HCT116 (cell line): ENCODE measurements around the gene PPWD1. TPM values are rescaled to one million over a fixed set of nuclear protein-coding genes. Genes with fewer than 3 reads are reported as not detected.

Source experiments
- ATAC-seq: fragments of 200-7000 bp; cut with Tn5 transposase; 2 replicates; pipeline ENCODE4 v1.9.1; 2020; ENCODE audit warnings: mild to moderate bottlenecking, moderate library complexity
- BruUV-seq: library from RNA; stranded (reverse); fragments of 400-500 nt; replicated peaks from 2 replicates; lab custom pipeline; 2021; lab: Mats Ljungman, UMichigan
- CTCF ChIA-PET: fragments of 300-600 bp; sonication (Branson Sonifier 250); formaldehyde crosslinking; loops from one replicate; lab custom pipeline; 2021; ENCODE audit warnings: antibody characterized with exemption; lab: Charles Lee
- POLR2A ChIA-PET: fragments of 300-600, 350-600 bp; sonication (Branson Sonifier 250); formaldehyde crosslinking; loops from one replicate; lab custom pipeline; 2021; ENCODE audit warnings: antibody characterized with exemption; lab: Charles Lee
- RAD21 ChIA-PET, 2 experiments: fragments of 300-600 bp; sonication (Branson Sonifier 250); formaldehyde crosslinking; loops; one replicate each; lab custom pipeline; 2023; ENCODE audit warnings: low total read pairs in 2 of 2; ENCODE audit not compliant: uncharacterized antibody in 2 of 2, unreplicated experiment in 2 of 2, low non-redundant PET in 1 of 2; lab: Charles Lee
- DNase-seq: peaks from one replicate; pipeline ENCODE4 v3.0.0-alpha.2; 2010; ENCODE audit warnings: low read depth, low spot score
- H2AFZ ChIP-seq: fragments of 200-600 bp; shearing (Covaris generic), sonication (generic); 2 replicates; pipeline ENCODE4 v1.6.1; 2017; ENCODE audit warnings: low read depth, mixed run types, mixed read lengths, antibody characterized with exemption, low read length; ENCODE audit not compliant: poor library complexity, severe bottlenecking
- H3K27ac ChIP-seq: 2 replicates; pipeline ENCODE4 v1.5.1; 2012; ENCODE audit warnings: low read depth, low read length
- H3K27me3 ChIP-seq: fragments of 200-600 bp; sonication (generic); 2 replicates; pipeline ENCODE4 v1.6.1; 2016; ENCODE audit warnings: mixed run types, low read length, mixed read lengths; ENCODE audit not compliant: insufficient read depth
- H3K36me3 ChIP-seq, 2 experiments: fragments of 200-500 bp in 1 of 2; fragments of 200-600 bp in 1 of 2; sonication (Bioruptor generic) in 1 of 2; sonication (generic) in 1 of 2; 2 replicates each; pipeline versions ENCODE4 v1.5.1 to v1.6.1; 2014 to 2016; ENCODE audit warnings: low read length in 2 of 2, inconsistent platforms in 1 of 2, mixed read lengths in 1 of 2, mixed run types in 1 of 2; ENCODE audit not compliant: insufficient read depth in 2 of 2, control insufficient read depth in 1 of 2
- H3K4me1 ChIP-seq, 2 experiments: fragments of 200-600 bp in 1 of 2; sonication (generic) in 1 of 2; 2 replicates each; pipeline versions ENCODE4 v1.5.1 to v1.6.1; 2012 to 2017; ENCODE audit warnings: low read length in 2 of 2, inconsistent platforms in 1 of 2, mild to moderate bottlenecking in 1 of 2, mixed read lengths in 1 of 2, mixed run types in 1 of 2, moderate library complexity in 1 of 2; ENCODE audit not compliant: insufficient read depth in 2 of 2, control insufficient read depth in 1 of 2
- H3K4me2 ChIP-seq: fragments of 200-600 bp; sonication (generic); 2 replicates; pipeline ENCODE4 v1.6.1; 2017; ENCODE audit warnings: mixed run types, low read length, mixed read lengths
- H3K4me3 ChIP-seq, 2 experiments: fragments of 200-600 bp in 1 of 2; sonication (generic) in 1 of 2; replicated peaks in 1 of 2; 2 replicates each; pipeline ENCODE4 v1.5.1; 2011 to 2016; ENCODE audit warnings: low read length in 2 of 2, control low read depth in 1 of 2, low read depth in 1 of 2, mild to moderate bottlenecking in 1 of 2, mixed read lengths in 1 of 2, mixed run types in 1 of 2
- H3K79me2 ChIP-seq: fragments of 200-600 bp; sonication (generic); 2 replicates; pipeline ENCODE4 v1.6.1; 2017; ENCODE audit warnings: mild to moderate bottlenecking, mixed run types, low read length, moderate library complexity, mixed read lengths; ENCODE audit not compliant: insufficient read depth
- H3K9ac ChIP-seq: fragments of 200-600 bp; sonication (generic); 2 replicates; pipeline ENCODE4 v1.6.1; 2016; ENCODE audit warnings: low read length, mixed read lengths
- H3K9me2 ChIP-seq: fragments of 200-600 bp; sonication (generic), shearing (Covaris generic); 2 replicates; pipeline ENCODE4 v1.6.1; 2017; ENCODE audit warnings: mixed run types, mild to moderate bottlenecking, moderate library complexity; ENCODE audit not compliant: insufficient read depth
- H3K9me3 ChIP-seq, 2 experiments: fragments of 200-500 bp in 1 of 2; fragments of 200-600 bp in 1 of 2; sonication (Bioruptor generic) in 1 of 2; sonication (generic) in 1 of 2; 2 replicates each; pipeline ENCODE4 v1.6.1; 2014 to 2017; ENCODE audit warnings: low read length in 2 of 2, mixed read lengths in 2 of 2, inconsistent platforms in 1 of 2, low read depth in 1 of 2, mild to moderate bottlenecking in 1 of 2, mixed run types in 1 of 2, moderate library complexity in 1 of 2; ENCODE audit not compliant: control insufficient read depth in 1 of 2, insufficient read depth in 1 of 2
- H4K20me1 ChIP-seq: fragments of 200-600 bp; sonication (generic), shearing (Covaris generic); 2 replicates; pipeline ENCODE4 v1.6.1; 2017; ENCODE audit warnings: mixed run types, mild to moderate bottlenecking, moderate library complexity; ENCODE audit not compliant: insufficient read depth
- ATF3 ChIP-seq: IDR thresholded peaks from 2 replicates; pipeline ENCODE4 v1.6.1; 2012
- CBX3 ChIP-seq: IDR thresholded peaks from 2 replicates; pipeline ENCODE4 v1.6.1; 2012; ENCODE audit warnings: low read depth
- CEBPB ChIP-seq: IDR thresholded peaks from 2 replicates; pipeline ENCODE4 v1.6.1; 2012; ENCODE audit warnings: low read depth
- CTCF ChIP-seq, 3 experiments: fragments of 200-600 bp in 1 of 3; sonication (generic) in 1 of 3; IDR thresholded peaks in 2 of 3; conservative IDR thresholded peaks in 1 of 3; 2 replicates each; pipeline ENCODE4 v1.5.1; 2012 to 2017; ENCODE audit warnings: low read depth in 2 of 3, low read length in 2 of 3, antibody characterized with exemption in 1 of 3, borderline replicate concordance in 1 of 3, control low read depth in 1 of 3, mild to moderate bottlenecking in 1 of 3, mixed read lengths in 1 of 3, mixed run types in 1 of 3, moderate library complexity in 1 of 3; ENCODE audit not compliant: insufficient read depth in 1 of 3
- FOSL1 ChIP-seq: IDR thresholded peaks from 2 replicates; pipeline ENCODE4 v1.6.1; 2012; ENCODE audit warnings: low read depth
- MAX ChIP-seq: IDR thresholded peaks from 2 replicates; pipeline ENCODE4 v1.6.1; 2012
- POLR2A ChIP-seq: IDR thresholded peaks from 2 replicates; pipeline ENCODE4 v1.7.0; 2011; ENCODE audit warnings: borderline replicate concordance; ENCODE audit not compliant: insufficient read depth, insufficient read length; ENCODE audit errors: extremely low read depth
- POLR2AphosphoS5 ChIP-seq: IDR thresholded peaks from 2 replicates; pipeline ENCODE4 v1.6.1; 2011; ENCODE audit warnings: mild to moderate bottlenecking, low read depth, low read length, moderate library complexity
- RAD21 ChIP-seq: IDR thresholded peaks from 2 replicates; pipeline ENCODE4 v1.6.1; 2012; ENCODE audit warnings: low read depth, mild to moderate bottlenecking
- SIN3A ChIP-seq: IDR thresholded peaks from 2 replicates; pipeline ENCODE4 v1.6.1; 2012; ENCODE audit warnings: low read depth
- SP1 ChIP-seq: IDR thresholded peaks from 2 replicates; pipeline ENCODE4 v1.6.1; 2012; ENCODE audit warnings: low read depth
- TCF7L2 ChIP-seq: IDR thresholded peaks from 2 replicates; pipeline ENCODE4 v1.7.0; 2011; ENCODE audit warnings: borderline replicate concordance, inconsistent platforms; ENCODE audit not compliant: insufficient read depth, insufficient read length; ENCODE audit errors: extremely low read depth
- YY1 ChIP-seq: IDR thresholded peaks from 2 replicates; pipeline ENCODE4 v1.6.1; 2011; ENCODE audit warnings: low read length, low read depth, moderate library complexity, mild to moderate bottlenecking; ENCODE audit not compliant: insufficient replicate concordance; ENCODE audit errors: extremely low read depth
- ZBTB33 ChIP-seq: IDR thresholded peaks from 2 replicates; pipeline ENCODE4 v1.6.1; 2011; ENCODE audit warnings: mild to moderate bottlenecking, low read length, moderate library complexity; ENCODE audit not compliant: insufficient replicate concordance; ENCODE audit errors: extremely low read depth
- ZFX ChIP-seq: fragments of 450-650 bp; IDR thresholded peaks from 2 replicates; pipeline ENCODE4 v1.6.1; 2017
- intact Hi-C: fragments of 100-400 bp; cut with micrococcal nuclease; formaldehyde crosslinking; loops from 2 replicates; pipeline ENCODE4 v1.10.0; 2022
- total RNA-seq: library from RNA; stranded (reverse); gene quantifications from one replicate; pipeline ENCODE4 v1.2.1, GENCODE V29; 2021; ENCODE audit not compliant: unreplicated experiment

Gene PPWD1
- total RNA-seq, 1 experiment from 2014 or later, result 25.5 TPM

- TF ChIP-seq ATF3 (no peak), SIN3A (no peak)
Observed at GRCh38 chr5:65570598-65571226, 7.6 kb downstream of the PPWD1 start (continued).

GRCh38 chr5:65577141-65577540, 14.0 kb downstream of the PPWD1 start:
- Histone ChIP-seq H3K4me1 (no peaks in the 10 kb centered on the region), H3K4me3 (no peak overlapping the region)
- TF ChIP-seq CBX3 (no peak), YY1 (no peak), POLR2AphosphoS5 (no peak), TCF7L2 (no peak), POLR2A (no peak), ATF3 (no peak), CTCF (IDR thresholded peaks at IDR 0.05 in 2 of 3, conservative IDR thresholded peaks at IDR 0.05 in 1 of 3; ENCODE audit: borderline replicate concordance in 1 of 3, insufficient read depth in 1 of 3, low read depth in 2 of 3, low read length in 2 of 3) (no peak), ZBTB33 (no peak), ZFX (no peak), RAD21 (no peak), SP1 (no peak), FOSL1 (no peak), SIN3A (no peak), CEBPB (no peak), MAX (no peak)
- TF ChIP-seq, all 23 proteins: peak for 0
- H3K9me3 ChIP-seq, result no peaks in the 10 kb centered on the region
- peaks cover 7% of the 10 kb centered on the region; the same call in 1 of the 2 replicates for H3K79me2 ChIP-seq
- ChIA-PET CTCF (no interaction called here), RAD21 (no interaction called here), POLR2A (no interaction called here)
- H3K9ac ChIP-seq, result no peak overlapping the region
- H3K27ac ChIP-seq, result no peak overlapping the region
- intact Hi-C loops, result no loop called here
- no peaks in the 10 kb centered on the region for H4K20me1 ChIP-seq
- peaks cover 5 to 20% of the 10 kb centered on the region in 2 experiments for H3K36me3 ChIP-seq
- no peak for DNase-seq
- ATAC-seq, result no peak
- BruUV-seq, result no TSS peak
- no peaks in the 10 kb centered on the region for H3K9me2 ChIP-seq
- no peaks in the 10 kb centered on the region for H3K27me3 ChIP-seq
- H2AFZ ChIP-seq, result no peak overlapping the region
- H3K4me2 ChIP-seq, result no peak overlapping the region
